ENCODE data around the gene ASMT.
"Not testable (repeated sequence)": the region's sequence is repeated elsewhere in the genome, so short reads cannot be mapped to it uniquely, and the experiment has no call there.

Gene ASMT

GRCh38 chrX:1598021-1598875 lies 16.6 kb upstream of the ASMT start:
- no peak for DNase-seq

GRCh38 chrX:1598876-1599790 lies 15.7 kb upstream of the ASMT start:
- no peak for DNase-seq

GRCh38 chrX:1599791-1600405 lies 15.0 kb upstream of the ASMT start:
- DNase-seq: no peak

GRCh38 chrX:1600406-1601050 lies 14.3 kb upstream of the ASMT start:
- DNase-seq: no peak

GRCh38 chrX:1601051-1601767 lies 13.7 kb upstream of the ASMT start:
- no peak for DNase-seq

- no peak for DNase-seq
Observed at GRCh38 chrX:1601768-1602085, 13.1 kb upstream of the ASMT start.

GRCh38 chrX:1602299-1602698 lies 12.6 kb upstream of the ASMT start:
- no peak for DNase-seq

GRCh38 chrX:1606496-1606895 lies 8.4 kb upstream of the ASMT start:
- no peak for DNase-seq

GRCh38 chrX:1609311-1609710 lies 5.5 kb upstream of the ASMT start:
- DNase-seq: no peak

- DNase-seq: no peak
Observed at GRCh38 chrX:1609762-1610161, 5.1 kb upstream of the ASMT start.

GRCh38 chrX:1610166-1610565 lies 4.7 kb upstream of the ASMT start:
- no peak for DNase-seq

- no peak for DNase-seq
Observed at GRCh38 chrX:1610736-1611135, 4.1 kb upstream of the ASMT start.

GRCh38 chrX:1612641-1613286 lies 2.1 kb upstream of the ASMT start:
- no peak for DNase-seq

- DNase-seq: no peak
Observed at GRCh38 chrX:1618689-1619088, 3.8 kb downstream of the ASMT start.

- DNase-seq: no peak
Observed at GRCh38 chrX:1623691-1624090, 8.8 kb downstream of the ASMT start.

- DNase-seq: not testable (repeated sequence)
Observed at GRCh38 chrX:1624158-1624860, 9.4 kb downstream of the ASMT start.

GRCh38 chrX:1624861-1625215 lies 10.0 kb downstream of the ASMT start:
- not testable (repeated sequence) for DNase-seq

- no peak for DNase-seq
Observed at GRCh38 chrX:1629244-1629643, 14.4 kb downstream of the ASMT start.

- no peak for DNase-seq
Observed at GRCh38 chrX:1646009-1646408, 31.1 kb downstream of the ASMT start.

- DNase-seq: no peak
Observed at GRCh38 chrX:1649621-1650020, 34.8 kb downstream of the ASMT start.

Data from SW 1271 (cell line).